ENCODE data around the gene MSI2. TPM values are rescaled to one million over a fixed set of nuclear protein-coding genes. Genes with fewer than 3 reads are reported as not detected.

MSI2 gene
- total RNA-seq, 2 experiments from 2014 or later: 59.6 to 61.7 TPM

GRCh38 chr17:57486882-57487301 is 230.6 kb downstream of the MSI2 start:
- H3K9me3 Mint-ChIP-seq: no peaks in the 10 kb centered on the region
- no peak for TF ChIP-seq CTCF (IDR thresholded peaks at IDR 0.05)
- no peaks in the 10 kb centered on the region for H3K27me3 Mint-ChIP-seq
- intact Hi-C loops (cut with micrococcal nuclease): no loop called here
- ChIA-PET CTCF (interaction anchor here (1.2 to 3.8 kb wide), 3 partner anchors 11 to 244 kb away, joined by 4 to 16 read pairs (median 8); no protein-coding TSS in a partner anchor), POLR2A (interaction anchor here (0.8 to 2.9 kb wide), 3 partner anchors 10 to 78 kb away, joined by 3 to 9 read pairs (median 3); no protein-coding TSS in a partner anchor)
- DNase-seq (no peak), ATAC-seq (no peak)
- peaks cover 50% of the 10 kb centered on the region for H3K4me1 Mint-ChIP-seq (ENCODE audit: low read depth)
- H3K4me3 Mint-ChIP-seq: no peak overlapping the region
- no peak overlapping the region for H3K27ac Mint-ChIP-seq
- H3K36me3 Mint-ChIP-seq (ENCODE audit: low read depth): peaks cover 3% of the 10 kb centered on the region

GRCh38 chr17:57487573-57487972 is 231.2 kb downstream of the MSI2 start:
- CTCF ChIA-PET: interaction anchor here (3.8 kb wide), 1 partner anchor 11 kb away, joined by 16 read pairs; no protein-coding TSS in a partner anchor
- H3K4me1 Mint-ChIP-seq (ENCODE audit: low read depth): peaks cover 43% of the 10 kb centered on the region
- intact Hi-C loops (cut with micrococcal nuclease): no loop called here
- peaks cover 3% of the 10 kb centered on the region for H3K36me3 Mint-ChIP-seq (ENCODE audit: low read depth)
- no peak overlapping the region for H3K4me3 Mint-ChIP-seq
- no peak overlapping the region for H3K27ac Mint-ChIP-seq
- no peaks in the 10 kb centered on the region for H3K9me3 Mint-ChIP-seq
- no peak for TF ChIP-seq CTCF (IDR thresholded peaks at IDR 0.05)
- POLR2A ChIA-PET: interaction anchor here (2.9 kb wide), 1 partner anchor 11 kb away, joined by 9 read pairs; no protein-coding TSS in a partner anchor
- no peaks in the 10 kb centered on the region for H3K27me3 Mint-ChIP-seq
- ATAC-seq: no peak
- no peak for DNase-seq

- Mint-ChIP-seq H3K27ac (no peak overlapping the region), H3K36me3 (ENCODE audit: low read depth) (peaks cover 3% of the 10 kb centered on the region), H3K9me3 (no peaks in the 10 kb centered on the region), H3K4me1 (ENCODE audit: low read depth) (peaks cover 36% of the 10 kb centered on the region), H3K27me3 (no peaks in the 10 kb centered on the region), H3K4me3 (no peak overlapping the region)
- ATAC-seq (no peak), DNase-seq (no peak)
- ChIA-PET CTCF (interaction anchor here (0.8 to 3.8 kb wide), 2 partner anchors 9 to 63 kb away, joined by 3 to 16 read pairs; no protein-coding TSS in a partner anchor), POLR2A (interaction anchor here (0.9 kb wide), 2 partner anchors 8 to 10 kb away, joined by 3 read pairs; no protein-coding TSS in a partner anchor)
- TF ChIP-seq CTCF (IDR thresholded peaks at IDR 0.05): no peak
- intact Hi-C loops (cut with micrococcal nuclease): no loop called here
Measured at GRCh38 chr17:57488856-57489255, 232.5 kb downstream of the MSI2 start.

GRCh38 chr17:57489321-57489720 is 233.0 kb downstream of the MSI2 start:
- Mint-ChIP-seq H3K36me3 (ENCODE audit: low read depth) (peaks cover 3% of the 10 kb centered on the region), H3K4me3 (no peak overlapping the region), H3K9me3 (no peaks in the 10 kb centered on the region), H3K4me1 (ENCODE audit: low read depth) (peaks cover 31% of the 10 kb centered on the region), H3K27ac (no peak overlapping the region), H3K27me3 (no peaks in the 10 kb centered on the region)
- ChIA-PET POLR2A (interaction anchor here (0.9 kb wide), 2 partner anchors 9 to 11 kb away, joined by 3 read pairs; no protein-coding TSS in a partner anchor), CTCF (interaction anchor here (3.8 kb wide), 1 partner anchor 9 kb away, joined by 16 read pairs; no protein-coding TSS in a partner anchor)
- intact Hi-C loops (cut with micrococcal nuclease): no loop called here
- ATAC-seq (no peak), DNase-seq (no peak)
- no peak for TF ChIP-seq CTCF (IDR thresholded peaks at IDR 0.05)

- H3K36me3 Mint-ChIP-seq (ENCODE audit: low read depth): no peaks in the 10 kb centered on the region
- no peaks in the 10 kb centered on the region for H3K27me3 Mint-ChIP-seq
- DNase-seq (no peak), ATAC-seq (no peak)
- intact Hi-C loops (cut with micrococcal nuclease): no loop called here
- TF ChIP-seq CTCF (IDR thresholded peaks at IDR 0.05): no peak
- ChIA-PET CTCF (no interaction called here), POLR2A (interaction anchor here (0.9 kb wide), 1 partner anchor 12 kb away, joined by 3 read pairs; no protein-coding TSS in a partner anchor)
- H3K9me3 Mint-ChIP-seq: no peaks in the 10 kb centered on the region
- H3K27ac Mint-ChIP-seq: no peak overlapping the region
- peaks cover 22% of the 10 kb centered on the region for H3K4me1 Mint-ChIP-seq (ENCODE audit: low read depth)
- no peak overlapping the region for H3K4me3 Mint-ChIP-seq
Measured at GRCh38 chr17:57490111-57490845, 234.0 kb downstream of the MSI2 start.

Measured in activated CD8-positive, alpha-beta T cell treated with anti-CD3 and anti-CD28 coated beads for 36 hours (primary cell).